Vagina (tissue), 2 donors: ENCODE measurements around the gene NME4. TPM values are rescaled to one million over a fixed set of nuclear protein-coding genes. Genes with fewer than 3 reads are reported as not detected.

Experiments used
- DNase-seq, 2 donors: peaks; one replicate each; pipeline ENCODE4 v3.0.0-alpha.2; 2017; ENCODE audit errors: extremely low spot score in 2 of 2
- H3K27ac ChIP-seq: fragments of 200-600 bp; sonication (generic); one replicate; pipeline ENCODE4 v1.5.1; 2019
- H3K27me3 ChIP-seq: fragments of 200-600 bp; sonication (generic); one replicate; pipeline ENCODE4 v1.5.1; 2019
- H3K36me3 ChIP-seq, 2 donors: fragments of 200-600 bp; sonication (generic); one replicate each; pipeline ENCODE4 v1.5.1; 2017 to 2019
- H3K4me1 ChIP-seq: fragments of 200-600 bp; sonication (generic); one replicate; pipeline ENCODE4 v1.5.1; 2019
- H3K4me3 ChIP-seq, 2 donors: fragments of 200-600 bp; sonication (generic); 1 replicate in 1 of 2; 2 replicates in 1 of 2; pipeline ENCODE4 v1.5.1; 2016 to 2019
- H3K9me3 ChIP-seq: fragments of 200-600 bp; sonication (generic); one replicate; pipeline ENCODE4 v1.5.1; 2019
- CTCF ChIP-seq, 3 experiments: fragments of 450-650 bp in 2 of 3; fragments of 200-600 bp in 1 of 3; sonication (generic) in 1 of 3; IDR thresholded peaks; one replicate each; pipeline ENCODE4 v1.5.1; 2017 to 2019; ENCODE audit warnings: antibody characterized with exemption in 3 of 3, mild to moderate bottlenecking in 2 of 3, moderate library complexity in 2 of 3
- POLR2A ChIP-seq, 2 donors: fragments of 450-650 bp; IDR thresholded peaks; one replicate each; pipeline ENCODE4 v1.6.1; 2017; ENCODE audit warnings: antibody characterized with exemption in 2 of 2, mild to moderate bottlenecking in 2 of 2, moderate library complexity in 2 of 2
- POLR2AphosphoS5 ChIP-seq, 2 donors: sonication (generic); formaldehyde crosslinking; IDR thresholded peaks; one replicate each; pipeline ENCODE4 v1.9.0; 2017; ENCODE audit warnings: antibody characterized with exemption in 2 of 2, mild to moderate bottlenecking in 2 of 2, low read depth in 1 of 2; ENCODE audit not compliant: insufficient read depth in 1 of 2
- intact Hi-C: fragments of 100-400 bp; cut with DNase I; formaldehyde crosslinking; loops from one replicate; pipeline ENCODE4 v1.15.1; 2023
- total RNA-seq: library from RNA; depleted of rRNA; stranded (reverse); fragments of >200 nt; gene quantifications from one replicate; pipeline ENCODE4 v1.2.3, GENCODE V29; 2016

Gene NME4
- total RNA-seq, 1 donor from 2014 or later = 88.6 TPM

DNA sequence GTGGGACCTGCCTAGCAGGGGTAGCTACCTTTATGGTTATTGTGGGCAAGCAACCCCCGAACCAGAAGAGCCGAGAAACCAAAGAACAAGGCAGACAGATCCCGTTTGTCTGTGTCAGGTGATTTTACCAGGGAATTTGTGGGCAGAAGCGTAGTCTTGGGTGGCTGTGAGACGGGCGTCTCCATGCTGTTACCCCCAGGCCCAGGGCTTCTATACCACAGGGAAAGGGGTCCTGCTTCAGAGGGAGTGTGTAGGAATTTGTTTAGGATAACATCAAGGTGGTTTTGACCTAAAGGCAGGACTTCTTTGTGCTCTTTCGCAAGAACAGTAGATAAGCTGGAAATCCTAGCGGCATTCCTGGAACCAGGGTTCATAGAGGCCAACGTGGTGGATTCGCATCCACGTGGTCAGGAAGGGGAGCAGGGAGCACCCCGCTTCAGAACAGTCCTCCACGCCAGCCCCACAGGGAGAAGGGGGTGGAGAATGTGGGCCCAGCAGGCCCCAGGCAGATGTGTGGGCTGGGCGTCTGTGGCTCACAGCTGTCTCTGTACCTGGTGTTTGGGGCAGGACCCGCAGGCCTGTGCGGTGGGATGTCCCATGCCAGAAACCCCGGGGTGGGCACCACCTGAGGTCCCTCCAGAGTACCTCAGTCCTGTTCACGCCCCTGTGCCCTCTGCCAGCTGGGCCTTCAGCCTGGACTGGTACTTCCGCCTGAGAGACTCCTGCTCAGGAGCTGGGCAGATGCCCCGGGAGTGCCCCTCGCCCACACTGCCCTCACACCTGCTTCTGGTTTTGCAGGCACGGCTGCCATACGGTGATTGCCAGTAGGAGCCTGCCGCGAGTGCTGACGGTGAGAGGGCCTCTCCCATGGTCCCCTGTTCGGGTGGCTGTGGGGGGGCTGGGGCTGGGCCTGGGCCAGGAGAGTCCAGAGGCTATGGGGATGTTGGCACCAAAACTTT, 8.8 kb downstream of the NME4 start:
- H3K27me3 ChIP-seq = no peaks in the 10 kb centered on the region
- DNase-seq = no peak
- H3K4me3 ChIP-seq = no peak overlapping the region
- H3K27ac ChIP-seq = no peak overlapping the region
- TF ChIP-seq CTCF (IDR thresholded peaks at IDR 0.05) (no peak), POLR2AphosphoS5 (IDR thresholded peaks at IDR 0.05; ENCODE audit: insufficient read depth in 1 of 2, low read depth in 1 of 2) (no peak), POLR2A (IDR thresholded peaks at IDR 0.05) (no peak)
- no peaks in the 10 kb centered on the region for H3K9me3 ChIP-seq
- intact Hi-C loops = no loop called here
- H3K36me3 ChIP-seq = no peaks in the 10 kb centered on the region
- peaks cover 12% of the 10 kb centered on the region for H3K4me1 ChIP-seq

DNA sequence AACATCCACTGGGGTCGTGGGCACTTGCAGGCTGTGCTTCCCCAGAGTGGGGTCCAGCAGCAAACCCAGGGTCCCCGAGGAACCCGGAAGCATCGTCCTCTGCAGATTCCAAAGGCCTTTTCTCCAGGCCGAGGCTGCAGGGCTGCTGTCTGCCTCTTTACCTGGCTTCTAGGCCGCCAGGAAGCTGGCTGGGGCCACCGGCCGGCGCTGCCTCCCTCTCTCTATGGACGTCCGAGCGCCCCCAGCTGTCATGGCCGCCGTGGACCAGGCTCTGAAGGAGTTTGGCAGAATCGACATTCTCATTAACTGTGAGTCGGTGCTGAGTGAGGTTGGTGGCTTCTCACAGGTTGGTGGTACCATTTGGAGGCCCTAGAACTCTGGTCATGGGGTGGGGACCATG, 10.3 kb downstream of the NME4 start:
- no peak overlapping the region for H3K4me3 ChIP-seq
- no peaks in the 10 kb centered on the region for H3K9me3 ChIP-seq
- H3K36me3 ChIP-seq = no peaks in the 10 kb centered on the region
- H3K27me3 ChIP-seq = no peaks in the 10 kb centered on the region
- DNase-seq = no peak
- peaks cover 7% of the 10 kb centered on the region for H3K4me1 ChIP-seq
- no peak for TF ChIP-seq CTCF (IDR thresholded peaks at IDR 0.05)
- TF ChIP-seq POLR2A (IDR thresholded peaks at IDR 0.05) = no peak
- no peak for TF ChIP-seq POLR2AphosphoS5 (IDR thresholded peaks at IDR 0.05; ENCODE audit: insufficient read depth in 1 of 2, low read depth in 1 of 2)
- H3K27ac ChIP-seq = no peak overlapping the region
- intact Hi-C loops = no loop called here

GRCh38 chr16:410516-411178, 13.6 kb downstream of the NME4 start:
- Histone ChIP-seq H3K27me3 (no peaks in the 10 kb centered on the region), H3K9me3 (no peaks in the 10 kb centered on the region), H3K36me3 (no peaks in the 10 kb centered on the region), H3K4me3 (no peak overlapping the region), H3K27ac (no peak overlapping the region), H3K4me1 (no peaks in the 10 kb centered on the region)
- intact Hi-C loops = no loop called here
- no peak for DNase-seq
- TF ChIP-seq CTCF (IDR thresholded peaks at IDR 0.05) (no peak), POLR2A (IDR thresholded peaks at IDR 0.05) (no peak), POLR2AphosphoS5 (IDR thresholded peaks at IDR 0.05; ENCODE audit: insufficient read depth in 1 of 2, low read depth in 1 of 2) (no peak)

DNA sequence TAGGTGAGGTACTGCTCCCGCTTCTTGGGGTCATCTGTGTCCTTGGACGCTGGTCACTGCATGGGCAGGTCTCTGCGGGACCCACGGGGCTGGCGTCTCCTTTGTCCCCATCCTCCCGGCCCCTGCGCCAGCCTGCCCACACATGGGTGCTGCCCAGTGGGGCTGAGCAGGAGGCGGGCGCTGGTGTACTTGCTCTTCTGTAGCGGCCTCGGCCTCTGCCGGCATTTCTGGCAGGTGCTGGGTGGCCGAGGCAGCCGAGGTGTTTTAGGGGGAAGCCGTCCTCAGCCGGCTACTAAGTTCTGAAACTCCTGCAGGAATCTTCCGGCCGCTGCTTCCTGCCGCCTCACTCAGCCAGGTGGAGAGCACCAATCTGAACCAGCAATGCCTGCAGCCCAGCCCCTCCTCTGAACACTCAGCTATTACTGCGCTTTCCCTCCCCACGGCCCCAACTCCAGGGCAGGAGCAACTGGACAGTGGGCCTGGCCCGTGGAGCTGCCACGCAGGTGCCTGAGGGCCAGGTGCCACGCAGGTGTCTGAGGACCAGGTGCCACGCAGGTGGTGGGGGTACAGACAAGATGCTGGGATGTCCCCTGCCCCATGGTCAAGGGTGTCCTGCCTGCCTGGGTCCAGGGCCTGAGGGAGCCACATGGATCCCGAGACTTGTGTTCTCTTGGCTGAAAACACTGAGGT, 14.7 kb downstream of the NME4 start:
- H3K27ac ChIP-seq = no peak overlapping the region
- no peak overlapping the region for H3K4me3 ChIP-seq
- no peaks in the 10 kb centered on the region for H3K27me3 ChIP-seq
- intact Hi-C loops = no loop called here
- H3K36me3 ChIP-seq = no peaks in the 10 kb centered on the region
- no peaks in the 10 kb centered on the region for H3K4me1 ChIP-seq
- DNase-seq = no peak
- H3K9me3 ChIP-seq = no peaks in the 10 kb centered on the region
- TF ChIP-seq POLR2A (IDR thresholded peaks at IDR 0.05) (no peak), CTCF (IDR thresholded peaks at IDR 0.05) (no peak), POLR2AphosphoS5 (IDR thresholded peaks at IDR 0.05; ENCODE audit: insufficient read depth in 1 of 2, low read depth in 1 of 2) (no peak)
